ENCODE data around the gene CRYL1. TPM values are rescaled to one million over a fixed set of nuclear protein-coding genes. Genes with fewer than 3 reads are reported as not detected.

CRYL1 gene
- total RNA-seq, 3 donors from 2014 or later: 27.5 to 68.3 (median 29.0) TPM

- Histone ChIP-seq H3K4me3 (no peak overlapping the region), H3K36me3 (no peaks in the 10 kb centered on the region), H3K4me1 (no peaks in the 10 kb centered on the region), H3K27ac (no peak overlapping the region), H3K27me3 (no peaks in the 10 kb centered on the region), H3K9me3 (no peaks in the 10 kb centered on the region)
- TF ChIP-seq POLR2A (IDR thresholded peaks at IDR 0.05) (no peak), CTCF (IDR thresholded peaks at IDR 0.05) (no peak), POLR2AphosphoS5 (IDR thresholded peaks at IDR 0.05) (no peak)
- no peak for DNase-seq (ENCODE audit: low spot score in 2 of 2)
- intact Hi-C loops (cut with DNase I; ENCODE audit: low total_unique reads): no loop called here
These were observed 25.1 kb upstream of the CRYL1 start for GRCh38 chr13:20550799-20551198.

GRCh38 chr13:20547479-20547908 lies 21.8 kb upstream of the CRYL1 start:
- Histone ChIP-seq H3K9me3 (no peaks in the 10 kb centered on the region), H3K36me3 (no peaks in the 10 kb centered on the region), H3K27ac (no peak overlapping the region), H3K4me3 (no peak overlapping the region), H3K4me1 (no peaks in the 10 kb centered on the region), H3K27me3 (no peaks in the 10 kb centered on the region)
- DNase-seq (ENCODE audit: low spot score in 2 of 2): no peak
- intact Hi-C loops (cut with DNase I; ENCODE audit: low total_unique reads): no loop called here
- TF ChIP-seq POLR2A (IDR thresholded peaks at IDR 0.05) (no peak), CTCF (IDR thresholded peaks at IDR 0.05) (no peak), POLR2AphosphoS5 (IDR thresholded peaks at IDR 0.05) (no peak)

GRCh38 chr13:20546556-20546955 lies 20.9 kb upstream of the CRYL1 start:
- no peaks in the 10 kb centered on the region for H3K27me3 ChIP-seq
- H3K27ac ChIP-seq: no peak overlapping the region
- no peaks in the 10 kb centered on the region for H3K4me1 ChIP-seq
- TF ChIP-seq CTCF (IDR thresholded peaks at IDR 0.05) (no peak), POLR2AphosphoS5 (IDR thresholded peaks at IDR 0.05) (no peak), POLR2A (IDR thresholded peaks at IDR 0.05) (no peak)
- intact Hi-C loops (cut with DNase I; ENCODE audit: low total_unique reads): no loop called here
- H3K4me3 ChIP-seq: no peak overlapping the region
- H3K9me3 ChIP-seq: no peaks in the 10 kb centered on the region
- H3K36me3 ChIP-seq: no peaks in the 10 kb centered on the region
- no peak for DNase-seq (ENCODE audit: low spot score in 2 of 2)

- no peak overlapping the region for H3K27ac ChIP-seq
- TF ChIP-seq CTCF (IDR thresholded peaks at IDR 0.05) (no peak), POLR2AphosphoS5 (IDR thresholded peaks at IDR 0.05) (no peak), POLR2A (IDR thresholded peaks at IDR 0.05) (no peak)
- intact Hi-C loops (cut with DNase I; ENCODE audit: low total_unique reads): no loop called here
- H3K27me3 ChIP-seq: no peaks in the 10 kb centered on the region
- H3K4me3 ChIP-seq: no peak overlapping the region
- H3K36me3 ChIP-seq: no peaks in the 10 kb centered on the region
- no peaks in the 10 kb centered on the region for H3K4me1 ChIP-seq
- DNase-seq (ENCODE audit: low spot score in 2 of 2): no peak
- no peaks in the 10 kb centered on the region for H3K9me3 ChIP-seq
These were observed 18.7 kb upstream of the CRYL1 start for GRCh38 chr13:20544201-20544923.

GRCh38 chr13:20536992-20537391 lies 11.3 kb upstream of the CRYL1 start:
- Histone ChIP-seq H3K27me3 (no peaks in the 10 kb centered on the region), H3K4me1 (no peaks in the 10 kb centered on the region), H3K9me3 (no peaks in the 10 kb centered on the region), H3K4me3 (no peak overlapping the region), H3K27ac (no peak overlapping the region), H3K36me3 (no peaks in the 10 kb centered on the region)
- no peak for DNase-seq (ENCODE audit: low spot score in 2 of 2)
- intact Hi-C loops (cut with DNase I; ENCODE audit: low total_unique reads): no loop called here
- TF ChIP-seq POLR2AphosphoS5 (IDR thresholded peaks at IDR 0.05) (no peak), POLR2A (IDR thresholded peaks at IDR 0.05) (no peak), CTCF (IDR thresholded peaks at IDR 0.05) (no peak)

Measured in breast epithelium (tissue), 4 donors.